ENCODE data around the gene CCDC88C. TPM values are rescaled to one million over a fixed set of nuclear protein-coding genes. Genes with fewer than 3 reads are reported as not detected.
A peak's percentile ranks its signal among the peaks of the same experiment; 100 is the strongest.
"Not testable (repeated sequence)": the region's sequence is repeated elsewhere in the genome, so short reads cannot be mapped to it uniquely, and the experiment has no call there.

The CCDC88C gene
- total RNA-seq, 2 experiments from 2014 or later, result 73.0 to 74.7 TPM

- peak overlapping the region; percentile 94 for H3K27ac Mint-ChIP-seq
- intact Hi-C loops (cut with micrococcal nuclease), result no loop called here
- ChIA-PET CTCF (no interaction called here), POLR2A (interaction anchor here (4.6 kb wide), 1 partner anchor 11 kb away, joined by 25 read pairs; the partner anchor contains the start of gene GPR68)
- peaks cover 9% of the 10 kb centered on the region for H3K9me3 Mint-ChIP-seq
- no peak overlapping the region for H3K4me3 Mint-ChIP-seq
- H3K4me1 Mint-ChIP-seq (ENCODE audit: low read depth), result peaks cover 74% of the 10 kb centered on the region
- no peaks in the 10 kb centered on the region for H3K27me3 Mint-ChIP-seq
- H3K36me3 Mint-ChIP-seq, result peaks cover 31% of the 10 kb centered on the region
- DNase-seq, result no peak
These were observed 185.0 kb downstream of the CCDC88C start for GRCh38 chr14:91232603-91233002.

GRCh38 chr14:91232052-91232451 lies 185.6 kb downstream of the CCDC88C start:
- H3K36me3 Mint-ChIP-seq, result peaks cover 31% of the 10 kb centered on the region
- ChIA-PET CTCF (interaction anchor here (0.7 kb wide), 1 partner anchor 11 kb away, joined by 3 read pairs; no protein-coding TSS in a partner anchor), POLR2A (interaction anchor here (4.6 kb wide), 1 partner anchor 12 kb away, joined by 25 read pairs; the partner anchor contains the start of gene GPR68)
- no peak overlapping the region for H3K4me3 Mint-ChIP-seq
- H3K27me3 Mint-ChIP-seq, result no peaks in the 10 kb centered on the region
- peak overlapping the region; percentile 94 for H3K27ac Mint-ChIP-seq
- DNase-seq, result no peak
- H3K4me1 Mint-ChIP-seq (ENCODE audit: low read depth), result peaks cover 76% of the 10 kb centered on the region
- peaks cover 9% of the 10 kb centered on the region for H3K9me3 Mint-ChIP-seq
- intact Hi-C loops (cut with micrococcal nuclease), result no loop called here

- intact Hi-C loops (cut with micrococcal nuclease), result no loop called here
- peak overlapping the region; percentile 71 for H3K4me3 Mint-ChIP-seq
- H3K27ac Mint-ChIP-seq, result peak overlapping the region; percentile 94
- H3K36me3 Mint-ChIP-seq, result peaks cover 31% of the 10 kb centered on the region
- H3K27me3 Mint-ChIP-seq, result no peaks in the 10 kb centered on the region
- peaks cover 82% of the 10 kb centered on the region for H3K4me1 Mint-ChIP-seq (ENCODE audit: low read depth)
- H3K9me3 Mint-ChIP-seq, result peaks cover 9% of the 10 kb centered on the region
- ChIA-PET POLR2A (interaction anchor here (4.6 kb wide), 1 partner anchor 12 kb away, joined by 25 read pairs; the partner anchor contains the start of gene GPR68), CTCF (interaction anchor here (0.7 kb wide), 1 partner anchor 12 kb away, joined by 3 read pairs; no protein-coding TSS in a partner anchor)
- no peak for DNase-seq
These were observed 186.2 kb downstream of the CCDC88C start for GRCh38 chr14:91231446-91231845.

GRCh38 chr14:91230397-91231035 lies 187.1 kb downstream of the CCDC88C start:
- ChIA-PET CTCF (interaction anchor here (4.6 kb wide), 1 partner anchor 13 kb away, joined by 71 read pairs; the partner anchor contains the start of gene GPR68), POLR2A (interaction anchor here (0.6 to 5.5 kb wide), 6 partner anchors 8 to 115 kb away, joined by 3 to 325 read pairs (median 3); partner anchors contain the start of gene GPR68)
- Mint-ChIP-seq H3K9me3 (peaks cover 9% of the 10 kb centered on the region), H3K4me3 (peak overlapping the region; percentile 71), H3K4me1 (ENCODE audit: low read depth) (peaks cover 85% of the 10 kb centered on the region), H3K27me3 (no peaks in the 10 kb centered on the region), H3K27ac (peak overlapping the region; percentile 94), H3K36me3 (peaks cover 38% of the 10 kb centered on the region)
- intact Hi-C loops (cut with micrococcal nuclease), result loop anchor here (1.0 kb wide), 1 partner anchor 186 kb away; no protein-coding TSS in a partner anchor
- peak; percentile 49 for DNase-seq

- H3K4me3 Mint-ChIP-seq, result peak overlapping the region; percentile 71
- CTCF ChIA-PET, result interaction anchor here (1.0 to 4.6 kb wide), 4 partner anchors 14 to 52 kb away, joined by 3 to 71 read pairs (median 18); partner anchors contain the start of gene GPR68
- H3K27me3 Mint-ChIP-seq, result no peaks in the 10 kb centered on the region
- POLR2A ChIA-PET, result interaction anchor here (0.6 to 5.5 kb wide), 5 partner anchors 9 to 115 kb away, joined by 3 to 325 read pairs (median 3); partner anchors contain the start of gene GPR68
- peaks cover 91% of the 10 kb centered on the region for H3K4me1 Mint-ChIP-seq (ENCODE audit: low read depth)
- peaks cover 9% of the 10 kb centered on the region for H3K9me3 Mint-ChIP-seq
- H3K36me3 Mint-ChIP-seq, result peaks cover 43% of the 10 kb centered on the region
- intact Hi-C loops (cut with micrococcal nuclease), result loop anchor here (1.0 to 5.0 kb wide), 5 partner anchors 33 to 637 kb away; partner anchors contain the start of genes RPS6KA5 and TC2N
- peak; percentile 86 for DNase-seq
- H3K27ac Mint-ChIP-seq, result peak overlapping the region; percentile 94
These were observed 187.8 kb downstream of the CCDC88C start for GRCh38 chr14:91229743-91230200.

- Mint-ChIP-seq H3K4me1 (ENCODE audit: low read depth) (peaks cover 89% of the 10 kb centered on the region), H3K27me3 (no peaks in the 10 kb centered on the region), H3K27ac (peak overlapping the region; percentile 94), H3K4me3 (peak overlapping the region; percentile 59), H3K36me3 (peaks cover 37% of the 10 kb centered on the region), H3K9me3 (peaks cover 9% of the 10 kb centered on the region)
- ChIA-PET POLR2A (interaction anchor here (1.0 to 5.5 kb wide), 9 partner anchors 10 to 114 kb away, joined by 3 to 325 read pairs (median 5); partner anchors contain the start of gene GPR68), CTCF (interaction anchor here (1.0 to 4.6 kb wide), 8 partner anchors 10 to 57 kb away, joined by 3 to 71 read pairs (median 10); partner anchors contain the start of gene GPR68)
- no peak for DNase-seq
- intact Hi-C loops (cut with micrococcal nuclease), result loop anchor here (2.0 to 5.0 kb wide), 4 partner anchors 33 to 638 kb away; partner anchors contain the start of genes RPS6KA5 and TC2N
These were observed 188.6 kb downstream of the CCDC88C start for GRCh38 chr14:91229005-91229382.

GRCh38 chr14:91228112-91229004 lies 189.3 kb downstream of the CCDC88C start:
- DNase-seq, result peak; percentile 95
- Mint-ChIP-seq H3K4me1 (ENCODE audit: low read depth) (peaks cover 94% of the 10 kb centered on the region), H3K9me3 (peaks cover 10% of the 10 kb centered on the region), H3K27me3 (no peaks in the 10 kb centered on the region), H3K36me3 (peaks cover 40% of the 10 kb centered on the region), H3K4me3 (peak overlapping the region; percentile 59), H3K27ac (peak overlapping the region; percentile 94)
- POLR2A ChIA-PET, result interaction anchor here (1.0 to 5.5 kb wide), 14 partner anchors 9 to 121 kb away, joined by 3 to 325 read pairs (median 5); partner anchors contain the start of gene GPR68
- CTCF ChIA-PET, result interaction anchor here (1.0 to 4.6 kb wide), 8 partner anchors 10 to 58 kb away, joined by 3 to 71 read pairs (median 10); partner anchors contain the start of gene GPR68
- intact Hi-C loops (cut with micrococcal nuclease), result loop anchor here (1.0 to 5.0 kb wide), 11 partner anchors 15 to 638 kb away; partner anchors contain the start of genes RPS6KA5 and TC2N

- CTCF ChIA-PET, result interaction anchor here (1.0 to 4.6 kb wide), 6 partner anchors 12 to 54 kb away, joined by 4 to 71 read pairs (median 10); partner anchors contain the start of gene GPR68
- H3K9me3 Mint-ChIP-seq, result peaks cover 18% of the 10 kb centered on the region
- POLR2A ChIA-PET, result interaction anchor here (0.7 to 5.5 kb wide), 11 partner anchors 8 to 122 kb away, joined by 3 to 325 read pairs (median 6); partner anchors contain the start of gene GPR68
- H3K27me3 Mint-ChIP-seq, result no peaks in the 10 kb centered on the region
- peak overlapping the region; percentile 94 for H3K27ac Mint-ChIP-seq
- H3K4me1 Mint-ChIP-seq (ENCODE audit: low read depth), result peaks cover 95% of the 10 kb centered on the region
- peak overlapping the region; percentile 49 for H3K4me3 Mint-ChIP-seq
- H3K36me3 Mint-ChIP-seq, result peaks cover 45% of the 10 kb centered on the region
- intact Hi-C loops (cut with micrococcal nuclease), result loop anchor here (5.0 kb wide), 1 partner anchor 35 kb away; no protein-coding TSS in a partner anchor
- DNase-seq, result peak; percentile 65
These were observed 190.4 kb downstream of the CCDC88C start for GRCh38 chr14:91227183-91227628.

GRCh38 chr14:91226360-91226759 lies 191.3 kb downstream of the CCDC88C start:
- CTCF ChIA-PET, result interaction anchor here (2.9 to 4.6 kb wide), 3 partner anchors 12 to 49 kb away, joined by 9 to 71 read pairs (median 33); partner anchors contain the start of gene GPR68
- not testable (repeated sequence) for H3K27me3 Mint-ChIP-seq, H3K4me3 Mint-ChIP-seq, DNase-seq
- POLR2A ChIA-PET, result interaction anchor here (2.2 to 5.5 kb wide), 3 partner anchors 18 to 123 kb away, joined by 8 to 325 read pairs (median 46); partner anchors contain the start of gene GPR68
- peaks cover 20% of the 10 kb centered on the region for H3K9me3 Mint-ChIP-seq
- H3K27ac Mint-ChIP-seq, result peak overlapping the region; percentile 94
- intact Hi-C loops (cut with micrococcal nuclease), result loop anchor here (5.0 kb wide), 1 partner anchor 36 kb away; no protein-coding TSS in a partner anchor
- peaks cover 46% of the 10 kb centered on the region for H3K36me3 Mint-ChIP-seq
- H3K4me1 Mint-ChIP-seq (ENCODE audit: low read depth), result peaks cover 93% of the 10 kb centered on the region

- Mint-ChIP-seq H3K4me3 (no peak overlapping the region), H3K9me3 (peaks cover 12% of the 10 kb centered on the region), H3K27me3 (no peaks in the 10 kb centered on the region), H3K36me3 (peaks cover 42% of the 10 kb centered on the region), H3K27ac (no peak overlapping the region), H3K4me1 (ENCODE audit: low read depth) (peaks cover 89% of the 10 kb centered on the region)
- ChIA-PET CTCF (no interaction called here), POLR2A (interaction anchor here (4.4 kb wide), 1 partner anchor 26 kb away, joined by 46 read pairs; no protein-coding TSS in a partner anchor)
- intact Hi-C loops (cut with micrococcal nuclease), result loop anchor here (5.0 kb wide), 1 partner anchor 37 kb away; no protein-coding TSS in a partner anchor
- no peak for DNase-seq
These were observed 192.6 kb downstream of the CCDC88C start for GRCh38 chr14:91225025-91225424.

All from activated CD4-positive, alpha-beta memory T cell treated with anti-CD3 and anti-CD28 coated beads for 36 hours (primary cell).